GM08714 (cell line): ENCODE measurements around the gene KIAA1191.

Source experiments
- H3K4me3 ChIP-seq: fragments of 200-500 bp; sonication (Bioruptor generic); 2 replicates; pipeline ENCODE4 v1.5.1; 2014; ENCODE audit warnings: mild to moderate bottlenecking, low read length, inconsistent platforms
- ZNF274 ChIP-seq: IDR thresholded peaks from 2 replicates; pipeline ENCODE4 v1.6.1; 2012; ENCODE audit warnings: mild to moderate bottlenecking, low read depth, low read length

The KIAA1191 gene

GRCh38 chr5:176383248-176383905 is 21.8 kb upstream of the KIAA1191 start:
- no peak overlapping the region for H3K4me3 ChIP-seq
- TF ChIP-seq ZNF274, result no peak

GRCh38 chr5:176382721-176383120 is 21.2 kb upstream of the KIAA1191 start:
- TF ChIP-seq ZNF274, result no peak
- H3K4me3 ChIP-seq, result no peak overlapping the region

- H3K4me3 ChIP-seq, result no peak overlapping the region
- TF ChIP-seq ZNF274, result no peak
Measured at GRCh38 chr5:176381979-176382378, 20.4 kb upstream of the KIAA1191 start.

- H3K4me3 ChIP-seq, result no peak overlapping the region
- no peak for TF ChIP-seq ZNF274
Measured at GRCh38 chr5:176381423-176381822, 19.9 kb upstream of the KIAA1191 start.

GRCh38 chr5:176379881-176380280 is 18.3 kb upstream of the KIAA1191 start:
- no peak overlapping the region for H3K4me3 ChIP-seq
- TF ChIP-seq ZNF274, result no peak

- TF ChIP-seq ZNF274, result no peak
Measured at GRCh38 chr5:176373100-176373818, 11.7 kb upstream of the KIAA1191 start.

GRCh38 chr5:176371621-176372539 is 10.3 kb upstream of the KIAA1191 start:
- H3K4me3 ChIP-seq, result no peak overlapping the region
- TF ChIP-seq ZNF274, result no peak

More at GRCh38 chr5:176373100-176373818, 11.7 kb upstream of the KIAA1191 start:
- no peak overlapping the region for H3K4me3 ChIP-seq

- no peak overlapping the region for H3K4me3 ChIP-seq
- no peak for TF ChIP-seq ZNF274
Measured at GRCh38 chr5:176369934-176370711, 8.6 kb upstream of the KIAA1191 start.

- TF ChIP-seq ZNF274, result no peak
- no peak overlapping the region for H3K4me3 ChIP-seq
Measured at GRCh38 chr5:176368726-176369125, 7.2 kb upstream of the KIAA1191 start.

- peak overlapping the region; percentile 80; the same call in 1 of the 2 replicates for H3K4me3 ChIP-seq
Measured at GRCh38 chr5:176366232-176366894, 4.8 kb upstream of the KIAA1191 start.

GRCh38 chr5:176365351-176366231 is 4.0 kb upstream of the KIAA1191 start, which contains the start of gene ARL10:
Gene ARL10 (plus strand): TSS chr5:176365487. CDS start chr5:176365564, 77 bp downstream.
- H3K4me3 ChIP-seq, result peak within 1 kb of the TSS; percentile 80

More at GRCh38 chr5:176366232-176366894, 4.8 kb upstream of the KIAA1191 start:
- no peak for TF ChIP-seq ZNF274

GRCh38 chr5:176364765-176365350 is 3.3 kb upstream of the KIAA1191 start:
- H3K4me3 ChIP-seq, result peak overlapping the region; percentile 80; the same call in 1 of the 2 replicates
- TF ChIP-seq ZNF274, result no peak

More at GRCh38 chr5:176365351-176366231, 4.0 kb upstream of the KIAA1191 start, which contains the start of gene ARL10:
- no peak for TF ChIP-seq ZNF274
